DMS79 treated with DMSO at 0.1 percent for 48 hours (cell line): ENCODE data around the gene HHAT.
A peak's percentile ranks its signal among the peaks of the same experiment; 100 is the strongest.
"Not testable (repeated sequence)": the region's sequence is repeated elsewhere in the genome, so short reads cannot be mapped to it uniquely, and the experiment has no call there.

Experiments used
- DNase-seq: peaks from one replicate; lab custom pipeline; 2025; lab: John Stamatoyannopoulos, UW

The HHAT gene

DNA sequence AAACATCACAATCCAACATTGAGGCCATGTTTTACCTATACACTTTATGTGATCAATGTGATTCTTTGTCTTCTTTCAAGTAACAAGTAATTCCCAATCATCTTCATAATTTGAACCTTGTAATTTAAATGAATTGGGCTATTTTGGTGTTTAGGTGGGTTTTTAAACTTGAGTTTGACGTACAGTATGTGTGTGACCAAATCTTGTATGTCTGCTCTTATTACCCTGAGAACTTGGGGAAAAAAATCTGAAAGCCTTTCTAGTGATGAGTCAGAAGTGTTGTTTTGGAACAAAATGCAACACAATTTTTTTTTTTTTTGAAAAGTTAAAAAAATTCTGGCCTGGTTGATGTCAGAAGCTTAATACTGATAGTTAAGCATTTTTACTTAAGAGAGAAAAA is 68.5 kb downstream of the HHAT start:
- no peak for DNase-seq

DNA sequence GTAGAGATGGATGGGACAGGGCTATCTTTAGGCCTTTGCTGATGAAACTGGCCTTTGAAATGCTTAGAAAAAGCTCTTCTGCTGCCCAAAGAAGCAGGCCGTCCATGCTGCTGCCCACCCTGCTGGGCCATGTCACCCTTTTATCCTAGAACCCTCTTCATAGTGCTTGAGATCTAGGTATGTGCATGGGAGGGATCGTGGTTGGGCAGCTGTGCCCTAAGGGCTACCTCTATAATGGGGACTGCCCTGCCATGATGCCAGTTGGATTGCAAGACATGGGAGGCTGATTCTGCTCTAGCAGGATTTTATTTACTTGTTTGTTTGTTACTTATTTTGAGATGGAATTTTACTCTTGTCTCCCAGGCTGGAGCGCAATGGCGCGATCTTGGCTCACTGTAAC is 69.0 kb downstream of the HHAT start:
- DNase-seq, result no peak

DNA sequence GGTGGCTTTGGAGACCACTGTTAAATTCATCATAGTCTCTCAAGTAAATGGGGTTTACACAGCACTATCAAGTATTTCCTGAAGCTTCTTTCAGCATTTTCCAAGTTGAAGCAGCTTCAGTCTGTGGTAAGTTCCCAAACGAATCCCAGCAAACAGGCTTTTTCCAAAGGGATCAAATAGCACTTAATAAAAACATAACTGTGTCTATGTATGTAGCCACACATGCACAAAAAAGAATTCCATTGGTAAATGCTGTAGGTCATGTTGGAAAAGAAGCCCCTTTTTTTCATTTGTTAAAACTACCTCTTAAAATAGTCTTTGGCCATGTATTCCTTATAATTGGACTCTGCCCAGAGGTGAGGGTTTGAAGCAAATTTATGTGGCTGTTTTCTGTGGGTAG is 69.8 kb downstream of the HHAT start:
- DNase-seq, result no peak

DNA sequence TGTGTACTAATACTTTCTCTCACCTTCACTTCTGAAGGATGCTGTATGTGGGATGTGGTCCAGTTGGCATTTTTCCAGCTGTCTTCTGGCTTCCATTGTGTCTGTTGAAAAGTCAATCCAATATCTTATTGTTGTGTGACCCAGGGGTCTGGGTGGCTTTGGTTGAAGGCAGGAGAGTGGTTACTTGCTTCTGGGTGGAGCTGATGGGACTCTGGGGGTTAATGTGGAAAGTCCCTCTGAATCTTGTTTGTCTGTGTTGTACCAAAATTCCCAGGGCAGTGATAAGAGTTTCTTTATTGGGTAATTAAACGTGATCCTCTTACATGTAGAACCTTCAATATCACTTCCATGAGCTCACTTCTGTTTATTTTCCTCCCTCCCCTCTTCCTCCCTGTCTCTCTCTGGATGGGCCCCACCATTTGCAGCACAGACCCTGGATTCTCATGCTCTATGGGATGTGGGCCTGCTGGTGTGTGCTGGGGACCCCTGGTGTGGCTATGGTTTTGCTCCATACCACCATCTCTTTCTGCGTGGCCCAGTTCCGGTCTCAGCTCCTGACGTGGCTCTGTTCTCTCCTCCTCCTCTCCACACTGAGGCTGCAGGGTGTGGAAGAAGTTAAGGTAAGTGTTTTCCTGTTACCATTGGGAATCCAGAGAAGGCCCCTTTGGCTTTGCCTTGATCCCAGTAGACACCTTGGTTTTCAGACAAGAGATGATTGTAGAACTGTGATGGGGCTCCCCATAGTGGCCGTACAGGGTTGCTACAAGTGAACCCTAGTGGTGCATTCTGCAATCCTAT is 71.5 kb downstream of the HHAT start:
- DNase-seq, result peak; percentile 64

DNA sequence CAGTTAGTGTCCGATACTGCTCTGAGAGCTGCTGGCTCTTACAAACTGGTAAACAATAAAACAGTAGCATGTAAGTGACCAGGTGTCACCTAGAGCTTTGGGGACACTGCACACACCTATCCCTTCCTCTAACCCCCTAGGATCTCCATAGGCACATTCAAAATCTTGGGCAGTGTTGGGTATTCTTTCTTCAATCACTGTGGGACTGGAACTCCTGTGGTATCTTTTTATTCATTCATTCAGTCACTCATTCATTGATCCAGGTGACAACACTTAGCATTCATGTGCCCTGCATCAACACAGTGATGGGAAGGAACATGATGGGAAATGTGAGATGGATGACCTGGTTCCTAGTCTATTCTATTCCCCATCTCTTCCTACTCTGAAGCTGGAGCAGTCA is 73.9 kb downstream of the HHAT start:
- DNase-seq, result no peak

DNA sequence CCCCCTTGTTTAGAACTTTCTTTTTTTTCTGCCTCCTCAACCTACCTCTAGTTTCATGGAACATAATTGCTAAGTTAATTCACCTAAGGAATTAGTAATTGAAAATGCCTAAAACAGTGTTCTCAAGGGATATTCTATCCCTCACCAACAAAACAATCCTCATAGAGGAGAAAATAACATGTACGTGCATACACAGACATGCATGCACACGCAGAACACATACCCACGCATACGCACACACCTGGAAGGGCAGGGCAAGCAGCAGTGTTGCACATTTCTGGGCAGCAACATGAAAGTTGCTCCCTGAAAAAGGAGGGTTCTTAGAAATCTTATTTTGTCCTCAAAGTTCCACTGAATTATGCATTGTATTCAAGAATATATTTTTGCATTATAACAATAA is 76.6 kb downstream of the HHAT start:
- DNase-seq, result no peak

DNA sequence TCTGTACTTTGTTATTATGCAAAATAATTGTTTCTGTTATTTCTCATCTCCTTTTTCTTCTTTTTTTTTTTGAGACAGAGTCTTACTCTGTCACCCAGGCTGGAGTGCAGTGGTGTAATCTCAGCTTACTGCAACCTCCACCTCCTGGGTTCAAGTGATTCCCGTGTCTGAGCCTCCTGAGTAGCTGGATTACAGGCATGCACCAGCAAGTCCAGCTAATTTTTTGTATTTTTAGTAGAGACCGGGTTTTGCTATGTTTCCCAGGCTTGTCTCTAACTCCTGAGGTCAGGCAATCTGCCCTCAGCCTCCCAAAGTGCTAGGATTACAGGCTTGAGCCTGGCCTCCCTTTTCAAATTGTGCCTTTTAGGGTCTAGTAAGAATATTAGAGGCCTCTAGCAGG is 77.6 kb downstream of the HHAT start:
- not testable (repeated sequence) for DNase-seq

DNA sequence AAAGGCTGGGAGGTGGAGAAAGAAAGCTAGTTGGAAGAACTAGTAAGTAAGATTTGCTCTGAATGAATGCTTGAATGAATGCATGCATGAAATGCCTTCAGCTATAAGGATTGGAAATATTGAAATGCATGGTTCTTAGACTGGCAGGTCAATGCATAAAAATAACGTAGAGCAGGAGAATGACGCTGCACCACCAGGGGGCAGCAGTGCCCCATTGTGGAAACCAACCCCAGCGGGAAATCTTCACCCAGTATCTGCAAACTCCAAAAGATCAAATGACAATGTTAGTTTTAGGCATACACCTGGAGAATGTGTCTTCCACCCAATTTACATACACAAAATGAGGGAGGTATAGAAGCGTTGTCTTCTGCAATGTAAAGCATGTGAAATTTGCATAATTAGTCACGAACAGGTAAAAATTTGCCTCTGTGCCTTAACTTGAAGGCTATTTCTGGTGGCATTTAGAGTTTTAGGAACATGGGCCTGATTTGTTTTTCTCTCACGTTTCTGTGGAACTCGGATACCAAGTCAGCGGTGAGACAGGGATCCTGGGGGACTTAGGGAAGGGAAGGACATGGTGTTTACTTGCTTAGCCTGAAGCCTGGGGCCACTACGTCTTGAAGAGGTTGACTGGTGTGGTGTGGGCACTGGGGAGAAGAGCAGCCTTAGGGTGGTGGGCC is 78.6 kb downstream of the HHAT start:
- DNase-seq, result peak; percentile 47

DNA sequence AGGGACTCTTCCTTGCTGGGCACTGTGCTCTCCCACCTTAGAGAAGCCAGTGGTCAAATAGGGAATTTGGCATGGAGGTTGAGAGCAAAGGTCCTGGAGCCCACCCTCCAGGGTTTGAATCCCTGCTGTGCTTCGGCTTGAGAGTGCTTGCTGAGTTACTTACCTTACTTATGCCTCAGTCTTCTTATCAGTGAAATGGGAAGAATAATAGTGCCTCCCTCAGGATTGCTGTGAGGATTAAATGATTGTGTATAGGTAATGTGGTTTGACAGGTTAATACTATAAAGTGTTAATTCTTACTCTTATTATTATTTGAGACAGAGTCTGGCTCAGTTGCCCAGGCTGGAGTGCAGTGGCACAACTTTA is 79.2 kb downstream of the HHAT start:
- no peak for DNase-seq

DNA sequence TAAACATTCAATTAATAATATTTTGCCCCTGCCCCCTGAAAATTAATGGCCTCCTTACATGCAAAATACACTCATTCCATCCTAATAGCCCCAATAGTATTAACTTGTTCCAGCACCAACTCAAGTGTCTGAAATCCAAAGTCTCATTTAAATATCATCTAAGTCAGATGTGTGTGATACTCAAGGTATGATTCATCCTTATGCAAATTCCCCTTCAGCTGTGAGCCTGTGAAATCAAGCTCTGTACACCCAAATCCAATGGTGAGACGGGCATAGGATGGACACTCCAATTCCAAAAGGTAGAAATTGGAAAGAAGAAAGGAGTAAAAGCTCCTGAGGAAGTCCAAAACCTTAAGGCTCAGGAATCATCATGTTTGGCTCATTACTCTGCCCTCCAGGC is 83.5 kb downstream of the HHAT start:
- DNase-seq, result no peak

DNA sequence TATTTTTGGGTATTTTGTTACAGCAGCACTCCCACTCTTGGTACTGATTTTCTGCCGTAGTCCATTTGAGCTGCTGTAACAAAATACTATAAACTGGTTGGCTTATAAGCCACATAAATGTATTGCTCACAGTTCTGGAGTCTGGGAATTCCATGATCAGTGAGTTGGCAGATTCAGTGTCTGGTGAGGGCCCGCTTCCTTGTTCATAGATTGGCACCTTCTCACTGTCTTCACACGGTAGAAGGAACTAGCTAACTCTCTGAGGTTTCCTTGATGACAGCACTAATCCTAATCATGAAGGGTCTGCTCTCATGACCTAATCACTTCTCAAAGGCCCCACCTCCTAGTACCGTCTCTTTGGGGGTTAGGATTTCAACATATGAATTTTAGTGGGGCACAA is 85.2 kb downstream of the HHAT start:
- no peak for DNase-seq

DNA sequence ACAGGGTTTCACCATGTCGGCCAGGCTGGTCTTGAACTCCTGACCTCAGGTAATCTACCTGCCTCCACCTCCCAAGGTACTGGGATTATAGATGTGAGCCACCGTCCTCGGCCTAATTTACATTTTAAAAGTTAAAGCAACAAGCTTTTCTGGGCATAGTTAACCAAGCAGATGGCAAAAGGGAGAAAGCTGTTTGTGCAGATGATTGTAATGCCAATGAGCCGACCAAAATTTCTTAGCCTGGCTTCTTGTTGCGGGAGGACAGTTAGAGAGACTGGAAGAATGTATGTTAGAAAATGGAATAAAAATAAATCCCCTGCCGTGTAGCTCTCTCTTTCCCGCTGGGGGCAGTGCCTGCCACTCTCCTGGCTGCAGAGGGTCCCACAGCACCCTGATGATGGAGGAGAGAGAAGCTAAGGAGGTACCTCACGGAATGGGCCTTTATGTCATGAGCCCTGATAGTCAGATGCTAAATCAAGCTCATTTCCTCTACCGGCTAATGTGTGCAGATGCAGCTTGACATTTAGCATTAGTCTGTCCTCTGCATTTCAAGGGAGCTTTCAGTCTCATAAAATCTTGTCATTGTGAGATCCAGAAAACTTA is 87.2 kb downstream of the HHAT start:
- no peak for DNase-seq

DNA sequence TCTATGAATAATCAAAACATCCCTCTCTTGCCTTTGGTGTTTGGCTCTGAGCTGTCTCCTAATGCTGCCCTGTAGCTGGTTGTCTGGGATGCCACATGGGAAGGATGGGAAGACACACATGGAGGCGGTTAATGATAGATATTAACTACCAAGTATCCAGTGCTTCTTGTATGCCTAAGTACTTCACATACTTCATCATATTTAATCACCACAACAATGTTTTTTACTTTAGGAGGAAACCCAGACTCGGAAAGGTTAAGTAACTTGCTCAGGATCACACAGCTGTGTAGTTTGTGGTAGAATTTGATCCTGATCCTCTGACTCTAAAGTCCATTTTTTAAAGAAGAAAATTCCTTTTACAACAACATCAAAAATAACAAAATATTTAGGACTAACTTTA is 88.0 kb downstream of the HHAT start:
- no peak for DNase-seq

DNA sequence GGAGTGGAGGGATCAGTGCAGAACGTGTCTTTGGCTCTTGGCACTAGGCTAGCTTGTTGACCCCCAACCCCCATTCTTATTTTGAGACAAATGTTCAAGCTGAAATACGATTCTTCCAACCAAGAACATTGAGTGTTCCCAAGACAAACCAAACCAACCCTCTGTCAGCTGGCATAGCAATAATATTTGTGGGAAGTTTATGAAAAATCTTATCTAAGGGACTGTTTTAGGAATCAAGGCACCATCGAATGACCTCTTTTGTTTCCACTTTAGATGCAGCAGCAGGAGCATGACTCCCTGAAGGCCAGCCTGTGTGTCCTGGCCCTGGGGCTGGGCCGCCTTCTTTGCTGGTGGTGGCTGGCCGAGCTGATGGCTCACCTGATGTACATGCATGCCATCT is 89.2 kb downstream of the HHAT start:
- no peak for DNase-seq

DNA sequence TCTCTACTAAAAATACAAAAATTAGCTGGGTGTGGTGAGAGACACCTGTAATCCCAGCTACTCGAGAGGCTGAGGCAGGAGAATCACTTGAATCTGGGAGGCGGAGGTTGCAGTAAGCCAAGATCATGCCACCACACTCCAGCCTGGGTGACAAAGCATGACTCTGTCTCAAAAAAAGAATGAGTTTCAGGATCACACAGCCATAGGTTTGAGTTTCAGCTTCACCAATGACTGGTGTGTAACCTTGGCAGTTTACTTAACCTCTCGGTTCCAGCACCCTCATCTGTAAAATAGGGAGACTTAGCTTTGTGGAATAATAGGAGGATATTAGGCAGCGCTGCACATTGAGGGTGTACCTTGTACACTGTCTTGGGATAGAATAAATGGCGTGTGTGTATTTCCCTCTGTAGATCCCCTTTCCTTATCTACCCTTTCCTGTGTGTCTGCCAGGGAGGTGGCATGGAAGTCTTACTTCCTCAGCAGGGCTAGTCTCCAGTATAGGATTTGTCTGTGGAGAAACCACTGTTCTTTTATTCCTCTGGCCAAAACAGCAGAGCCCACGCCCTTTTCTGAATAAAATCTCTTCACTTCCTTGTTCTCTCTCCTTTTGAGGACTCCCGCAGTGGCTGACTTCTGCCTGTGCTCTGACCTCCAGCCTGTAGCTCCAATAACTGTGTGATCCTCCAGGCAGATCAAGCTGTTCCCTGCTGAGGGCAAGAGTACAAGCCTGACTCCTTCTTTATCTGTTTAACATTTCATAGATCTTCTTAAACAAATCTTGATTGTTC is 90.4 kb downstream of the HHAT start:
- no peak for DNase-seq

DNA sequence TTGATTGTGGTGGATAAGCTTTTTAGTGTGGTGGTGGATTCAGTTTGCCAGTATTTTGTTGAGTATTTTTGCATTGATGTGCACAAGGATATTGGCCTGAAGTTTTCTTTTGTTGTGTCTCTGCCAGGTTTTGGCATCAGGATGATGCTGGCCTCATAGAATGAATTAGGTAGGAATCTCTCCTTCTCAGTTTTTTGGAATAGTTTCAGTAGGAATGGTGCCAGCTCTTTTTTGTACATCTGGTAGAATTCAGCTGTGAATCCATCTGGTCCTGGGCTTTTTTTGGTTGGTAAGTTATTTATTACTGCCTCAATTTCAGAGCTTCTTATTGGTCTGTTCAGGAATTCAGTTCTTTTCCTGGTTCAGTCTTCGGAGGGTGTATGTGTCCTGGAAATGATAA is 98.0 kb downstream of the HHAT start:
- not testable (repeated sequence) for DNase-seq

DNA sequence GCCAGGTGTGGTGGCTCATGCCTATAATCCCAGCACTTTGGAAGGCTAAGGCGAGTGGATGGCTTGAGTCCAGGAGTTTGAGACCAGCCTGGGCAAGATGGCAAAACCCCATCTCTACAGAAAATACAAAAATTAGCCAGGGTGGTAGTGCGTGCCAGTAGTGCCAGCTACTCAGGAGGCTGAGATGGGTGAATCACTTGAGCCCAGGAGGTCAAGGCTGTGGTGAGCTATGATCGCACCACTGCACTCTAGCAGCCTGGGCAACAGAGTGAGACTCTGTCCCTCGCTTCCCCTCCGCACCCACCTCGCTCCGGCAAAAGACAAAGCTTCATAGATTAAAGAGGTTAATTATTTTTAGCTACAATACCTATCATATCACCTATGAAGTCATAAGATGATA is 100.0 kb downstream of the HHAT start:
- DNase-seq, result no peak

DNA sequence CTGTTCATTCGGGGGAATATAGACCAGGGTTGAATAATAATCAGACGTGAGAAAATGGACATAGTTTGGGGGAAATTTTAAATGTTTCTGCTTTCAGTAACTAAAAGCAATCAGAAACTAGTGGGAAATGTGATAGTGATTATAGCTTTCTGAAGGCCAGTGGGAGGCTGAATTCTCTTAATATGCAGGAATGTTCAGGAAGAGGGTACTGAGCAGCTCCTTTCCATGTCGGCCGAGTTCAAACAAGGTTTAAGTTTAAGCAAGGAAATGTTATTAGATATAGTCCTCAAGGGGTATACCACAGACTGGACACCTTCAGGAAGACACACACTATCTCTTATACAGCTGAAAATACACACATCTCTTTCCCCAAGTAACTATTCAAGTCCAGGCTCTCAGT is 105.5 kb downstream of the HHAT start:
- DNase-seq, result no peak

DNA sequence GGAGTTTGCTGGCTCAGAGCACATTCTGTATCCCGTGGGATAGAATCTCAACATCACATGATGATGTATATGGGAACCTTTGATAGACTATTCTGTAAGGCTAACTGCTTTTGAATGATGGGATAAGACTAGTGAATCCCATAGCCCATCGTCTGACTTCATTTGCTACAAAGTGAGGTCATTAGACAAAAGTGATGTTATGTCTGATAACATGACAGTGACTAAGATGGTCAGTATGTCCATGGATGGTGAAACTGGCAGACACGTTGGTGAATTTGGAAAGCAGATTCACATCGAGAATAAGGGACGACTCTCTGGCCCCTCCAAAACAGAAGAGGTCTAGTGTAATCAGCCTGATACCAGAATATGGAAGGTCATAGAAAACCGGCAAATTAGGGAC is 108.4 kb downstream of the HHAT start:
- DNase-seq, result no peak

DNA sequence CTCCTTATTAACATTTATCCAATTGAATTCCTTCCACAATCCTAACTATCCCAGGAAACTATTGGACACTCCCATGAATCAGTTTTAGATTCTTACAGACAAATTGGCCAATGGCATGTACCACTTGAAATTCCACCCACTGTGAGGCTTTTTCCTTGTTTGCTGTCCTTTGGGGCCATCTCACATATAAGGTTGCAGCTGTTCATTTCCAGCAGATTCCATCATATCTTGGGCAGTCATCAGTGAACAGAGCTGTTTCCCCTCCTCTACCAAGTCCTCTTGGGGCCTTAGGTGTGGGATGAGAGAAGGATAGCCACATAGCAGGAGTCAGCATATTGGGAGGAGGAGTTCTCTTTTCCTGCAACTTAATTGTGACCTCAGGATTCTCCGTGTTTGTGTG is 109.1 kb downstream of the HHAT start:
- no peak for DNase-seq

DNA sequence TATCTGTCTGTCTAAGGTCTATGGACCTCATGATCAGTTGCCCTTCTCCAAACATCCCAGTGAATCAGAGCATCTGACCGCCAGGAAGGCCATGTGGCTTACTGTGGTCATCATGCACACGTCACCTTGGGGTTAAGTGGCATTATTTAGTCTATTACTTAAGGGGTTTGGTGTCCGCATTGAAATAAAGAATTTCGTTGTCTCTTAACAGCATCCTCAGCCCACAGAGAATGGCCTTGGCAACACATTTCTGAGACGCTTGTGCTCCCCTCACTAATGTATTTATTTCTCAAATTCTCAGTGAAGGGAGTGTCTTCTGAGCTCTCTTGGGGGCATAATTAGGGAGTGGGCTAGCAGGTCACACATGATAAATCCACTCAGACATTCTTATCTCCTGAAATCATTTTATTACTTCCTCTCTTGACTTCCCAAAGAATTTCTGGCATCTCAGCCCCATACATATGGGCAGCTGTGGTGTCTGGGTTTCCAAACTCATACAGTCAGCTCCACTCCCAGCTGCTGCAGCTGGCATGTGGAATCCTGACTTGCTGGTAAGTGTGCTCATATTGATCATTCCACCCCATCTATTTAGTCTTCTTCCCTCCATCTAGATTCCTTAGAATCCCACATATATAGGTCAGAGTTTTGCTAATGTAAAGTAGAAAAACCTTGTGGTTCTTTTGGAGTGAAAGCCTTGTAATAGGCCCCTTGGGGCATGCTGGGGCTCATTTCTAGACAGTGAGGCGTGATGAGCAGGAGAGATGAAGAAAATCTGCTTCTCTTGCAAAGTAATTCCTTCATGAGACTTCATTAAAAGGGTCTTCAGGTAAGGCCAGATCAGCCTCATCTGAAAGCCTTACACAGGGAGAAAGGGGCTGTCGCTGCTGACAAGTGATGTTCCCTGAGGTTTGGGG is 110.5 kb downstream of the HHAT start:
- no peak for DNase-seq

DNA sequence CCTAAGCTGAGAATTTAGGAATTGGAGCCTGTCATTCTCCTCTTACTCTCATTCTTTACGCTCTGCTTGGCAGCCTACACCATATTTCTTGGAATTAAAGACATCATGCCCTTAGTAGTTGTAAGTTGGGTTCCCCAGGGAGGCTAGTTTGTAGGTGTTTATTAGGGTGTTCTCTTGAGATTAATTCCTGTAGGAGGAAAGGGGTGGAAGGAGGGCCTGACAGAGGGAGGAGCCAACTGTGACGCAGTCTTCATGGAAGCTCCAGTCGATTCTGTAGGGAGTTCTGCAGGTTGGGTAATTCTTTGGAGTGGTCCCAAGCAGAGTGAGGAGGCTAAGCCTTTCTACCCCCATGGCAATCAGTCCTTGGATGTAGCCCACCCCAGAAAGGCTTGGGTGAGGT is 111.4 kb downstream of the HHAT start:
- DNase-seq, result no peak
